ENCODE results near the gene OPCML.
A peak's percentile ranks its signal among the peaks of the same experiment; 100 is the strongest.

OPCML gene

DNA sequence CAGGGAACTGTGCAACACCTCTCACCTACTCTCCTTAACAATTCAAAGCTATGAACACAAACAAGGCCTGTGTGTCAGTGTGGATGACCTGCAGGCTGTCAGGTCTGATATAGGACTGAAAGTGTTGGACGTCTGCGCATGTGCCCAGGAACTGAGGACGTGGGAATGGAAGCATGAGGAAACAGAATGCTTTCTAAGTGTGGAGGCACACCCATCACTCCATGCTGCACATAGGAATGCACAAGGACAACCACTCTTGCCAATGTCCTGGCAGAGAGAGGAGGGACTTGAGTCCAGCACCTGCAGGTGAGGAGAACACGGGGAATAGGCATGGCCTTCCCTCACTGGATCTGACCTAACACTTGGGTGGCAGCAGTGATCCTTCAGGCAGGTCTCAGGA lies 874.3 kb downstream of the OPCML start:
- Histone ChIP-seq H2AFZ (ENCODE audit: low read length) (no peak overlapping the region), H3K79me2 (ENCODE audit: low read length) (no peaks in the 10 kb centered on the region), H4K20me1 (ENCODE audit: insufficient read depth, low read length) (no peaks in the 10 kb centered on the region), H3K36me3 (replicated peaks; ENCODE audit: insufficient read depth, low read length) (no peaks in the 10 kb centered on the region), H3K9ac (ENCODE audit: low read length) (no peak overlapping the region), H3F3A (ENCODE audit: insufficient read depth, low read length) (no peaks in the 10 kb centered on the region), H3K9me3 (replicated peaks; ENCODE audit: insufficient read depth, low read length) (no peaks in the 10 kb centered on the region), H3K27me3 (replicated peaks; ENCODE audit: insufficient read depth, low read length) (no peaks in the 10 kb centered on the region), H3K4me3 (ENCODE audit: low read length) (no peak overlapping the region), H3K9me2 (replicated peaks; ENCODE audit: insufficient read depth, low read length) (no peaks in the 10 kb centered on the region), H3K4me1 (ENCODE audit: low read length) (no peaks in the 10 kb centered on the region), H3K4me2 (ENCODE audit: low read depth, low read length) (no peak overlapping the region), H3K27ac (ENCODE audit: low read length) (no peak overlapping the region)
- TF ChIP-seq EZH2phosphoT487 (IDR thresholded peaks at IDR 0.05; ENCODE audit: low read length): no peak
- no peak for TF ChIP-seq EZH2 (optimal IDR thresholded peaks at IDR 0.05; ENCODE audit: low read depth, low read length)
- TF ChIP-seq, protein P1, sequence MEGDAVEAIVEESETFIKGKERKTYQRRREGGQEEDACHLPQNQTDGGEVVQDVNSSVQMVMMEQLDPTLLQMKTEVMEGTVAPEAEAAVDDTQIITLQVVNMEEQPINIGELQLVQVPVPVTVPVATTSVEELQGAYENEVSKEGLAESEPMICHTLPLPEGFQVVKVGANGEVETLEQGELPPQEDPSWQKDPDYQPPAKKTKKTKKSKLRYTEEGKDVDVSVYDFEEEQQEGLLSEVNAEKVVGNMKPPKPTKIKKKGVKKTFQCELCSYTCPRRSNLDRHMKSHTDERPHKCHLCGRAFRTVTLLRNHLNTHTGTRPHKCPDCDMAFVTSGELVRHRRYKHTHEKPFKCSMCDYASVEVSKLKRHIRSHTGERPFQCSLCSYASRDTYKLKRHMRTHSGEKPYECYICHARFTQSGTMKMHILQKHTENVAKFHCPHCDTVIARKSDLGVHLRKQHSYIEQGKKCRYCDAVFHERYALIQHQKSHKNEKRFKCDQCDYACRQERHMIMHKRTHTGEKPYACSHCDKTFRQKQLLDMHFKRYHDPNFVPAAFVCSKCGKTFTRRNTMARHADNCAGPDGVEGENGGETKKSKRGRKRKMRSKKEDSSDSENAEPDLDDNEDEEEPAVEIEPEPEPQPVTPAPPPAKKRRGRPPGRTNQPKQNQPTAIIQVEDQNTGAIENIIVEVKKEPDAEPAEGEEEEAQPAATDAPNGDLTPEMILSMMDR (IDR thresholded peaks at IDR 0.05; ENCODE audit: low read length): no peak
- no peak for DNase-seq

DNA sequence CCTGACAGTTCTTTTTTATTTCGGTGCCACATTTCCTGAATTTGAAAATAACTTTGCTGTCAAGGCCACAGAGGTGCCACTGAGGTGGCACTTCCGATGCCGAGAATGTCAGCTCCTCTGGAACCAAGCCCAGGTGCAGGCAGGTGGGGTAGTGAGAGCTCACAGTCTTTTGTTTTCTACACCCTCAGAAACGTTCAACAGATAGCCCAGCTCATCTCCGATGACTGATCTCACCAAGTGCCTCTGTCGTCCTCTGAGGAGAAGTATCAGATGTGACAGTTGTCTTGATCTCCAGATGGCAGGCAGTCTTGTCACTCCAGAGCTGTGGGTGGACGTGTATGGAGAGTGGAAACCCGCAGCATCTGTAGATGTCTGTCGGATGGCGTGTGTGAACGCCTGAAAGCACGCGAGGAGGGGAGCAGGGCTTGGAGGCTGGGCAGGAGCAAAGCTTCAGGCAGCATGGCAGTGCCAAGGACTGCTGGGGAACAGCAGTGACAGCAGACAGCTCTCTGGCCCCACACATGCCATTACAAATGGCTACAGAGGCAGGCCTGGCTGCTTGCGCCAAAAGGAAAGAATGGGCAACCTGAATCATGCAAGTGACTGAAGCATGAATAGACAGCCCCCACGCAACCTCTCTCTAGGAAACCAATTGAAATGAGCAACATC lies 877.0 kb downstream of the OPCML start:
- no peaks in the 10 kb centered on the region for H3K4me1 ChIP-seq (ENCODE audit: low read length)
- peak overlapping the region; percentile 32; the same call in 1 of the 2 replicates for H3K4me2 ChIP-seq (ENCODE audit: low read depth, low read length)
- peak; percentile 69 for DNase-seq
- H4K20me1 ChIP-seq (ENCODE audit: insufficient read depth, low read length): no peaks in the 10 kb centered on the region
- H3K9me3 ChIP-seq (replicated peaks; ENCODE audit: insufficient read depth, low read length): no peaks in the 10 kb centered on the region
- H3K36me3 ChIP-seq (replicated peaks; ENCODE audit: insufficient read depth, low read length): no peaks in the 10 kb centered on the region
- no peak overlapping the region for H3K4me3 ChIP-seq (ENCODE audit: low read length)
- no peaks in the 10 kb centered on the region for H3F3A ChIP-seq (ENCODE audit: insufficient read depth, low read length)
- no peak overlapping the region for H2AFZ ChIP-seq (ENCODE audit: low read length)
- H3K9ac ChIP-seq (ENCODE audit: low read length): no peak overlapping the region
- H3K27ac ChIP-seq (ENCODE audit: low read length): peak overlapping the region; percentile 50; the same call in 1 of the 2 replicates
- no peaks in the 10 kb centered on the region for H3K79me2 ChIP-seq (ENCODE audit: low read length)
- H3K9me2 ChIP-seq (replicated peaks; ENCODE audit: insufficient read depth, low read length): no peaks in the 10 kb centered on the region
- TF ChIP-seq, protein P1 (IDR thresholded peaks at IDR 0.05; ENCODE audit: low read length): no peak
- TF ChIP-seq EZH2phosphoT487 (IDR thresholded peaks at IDR 0.05; ENCODE audit: low read length) (no peak), EZH2 (optimal IDR thresholded peaks at IDR 0.05; ENCODE audit: low read depth, low read length) (no peak)
- no peaks in the 10 kb centered on the region for H3K27me3 ChIP-seq (replicated peaks; ENCODE audit: insufficient read depth, low read length)

DNA sequence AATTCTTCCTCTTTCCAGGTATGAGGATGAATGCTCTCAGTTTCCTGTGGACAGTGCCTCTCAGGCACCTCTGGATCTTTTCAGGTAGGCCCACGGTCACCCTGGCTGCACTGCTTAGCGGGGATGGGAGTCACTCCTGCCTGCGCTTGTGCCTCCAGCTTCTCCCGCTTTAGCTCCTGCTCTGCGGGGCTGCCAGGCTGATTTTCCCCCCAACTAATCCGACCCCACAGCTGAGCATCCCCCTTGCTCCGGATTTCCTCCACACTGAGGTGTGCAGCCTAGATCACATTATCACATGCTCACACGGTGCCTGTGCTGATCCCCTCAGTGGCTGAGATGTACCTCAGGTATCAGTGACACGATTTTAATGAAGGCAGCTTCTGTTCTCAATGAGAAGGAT lies 879.1 kb downstream of the OPCML start:
- H3K9me3 ChIP-seq (replicated peaks; ENCODE audit: insufficient read depth, low read length): no peaks in the 10 kb centered on the region

More for the DNA sequence above, 879.1 kb downstream of the OPCML start:
- DNase-seq: no peak
- Histone ChIP-seq H4K20me1 (ENCODE audit: insufficient read depth, low read length) (no peaks in the 10 kb centered on the region), H3K79me2 (ENCODE audit: low read length) (no peaks in the 10 kb centered on the region), H3K9ac (ENCODE audit: low read length) (no peak overlapping the region), H3F3A (ENCODE audit: insufficient read depth, low read length) (no peaks in the 10 kb centered on the region), H3K27me3 (replicated peaks; ENCODE audit: insufficient read depth, low read length) (no peaks in the 10 kb centered on the region), H3K4me2 (ENCODE audit: low read depth, low read length) (no peak overlapping the region), H3K9me2 (replicated peaks; ENCODE audit: insufficient read depth, low read length) (no peaks in the 10 kb centered on the region), H3K36me3 (replicated peaks; ENCODE audit: insufficient read depth, low read length) (no peaks in the 10 kb centered on the region), H2AFZ (ENCODE audit: low read length) (no peak overlapping the region), H3K4me3 (ENCODE audit: low read length) (no peak overlapping the region), H3K27ac (ENCODE audit: low read length) (no peak overlapping the region), H3K4me1 (ENCODE audit: low read length) (no peaks in the 10 kb centered on the region)
- TF ChIP-seq EZH2phosphoT487 (IDR thresholded peaks at IDR 0.05; ENCODE audit: low read length): no peak
- TF ChIP-seq EZH2 (optimal IDR thresholded peaks at IDR 0.05; ENCODE audit: low read depth, low read length): no peak
- TF ChIP-seq, protein P1 (IDR thresholded peaks at IDR 0.05; ENCODE audit: low read length): no peak
